Stimulated activated CD4-positive, alpha-beta T cell treated with anti-CD3 and anti-CD28 coated beads, Interleukin-15, amount 100 ng/mL, for 48 hours (primary cell): ENCODE results near the gene FMN1.

ENCODE experiments used
- DNase-seq, 2 donors: peaks; one replicate each; pipeline ENCODE4 v3.0.0-alpha.2; 2020; ENCODE audit warnings: low read depth in 2 of 2

The FMN1 gene

GRCh38 chr15:33154351-33155166, 40.0 kb downstream of the FMN1 start:
- no peak for DNase-seq

DNA sequence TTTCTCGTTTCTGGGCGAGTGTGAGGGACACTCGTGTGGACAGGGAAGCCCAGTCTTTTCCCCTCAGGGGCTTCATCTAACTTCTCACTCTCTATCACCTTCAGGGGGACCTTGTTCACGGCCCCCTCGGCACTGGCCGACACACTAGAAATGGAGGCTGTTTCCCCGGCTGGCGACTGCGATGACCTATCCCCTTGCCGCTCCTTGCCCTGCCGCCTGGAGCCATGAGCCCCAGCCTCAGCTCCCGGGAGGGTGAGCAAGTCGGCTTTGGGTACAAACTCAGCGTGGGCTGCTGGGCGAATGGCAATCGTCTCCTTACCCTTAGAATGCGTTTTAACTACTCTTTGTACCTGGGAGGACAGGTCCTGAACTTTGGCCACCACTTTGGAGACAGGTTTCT, 41.0 kb downstream of the FMN1 start:
- DNase-seq = no peak

DNA sequence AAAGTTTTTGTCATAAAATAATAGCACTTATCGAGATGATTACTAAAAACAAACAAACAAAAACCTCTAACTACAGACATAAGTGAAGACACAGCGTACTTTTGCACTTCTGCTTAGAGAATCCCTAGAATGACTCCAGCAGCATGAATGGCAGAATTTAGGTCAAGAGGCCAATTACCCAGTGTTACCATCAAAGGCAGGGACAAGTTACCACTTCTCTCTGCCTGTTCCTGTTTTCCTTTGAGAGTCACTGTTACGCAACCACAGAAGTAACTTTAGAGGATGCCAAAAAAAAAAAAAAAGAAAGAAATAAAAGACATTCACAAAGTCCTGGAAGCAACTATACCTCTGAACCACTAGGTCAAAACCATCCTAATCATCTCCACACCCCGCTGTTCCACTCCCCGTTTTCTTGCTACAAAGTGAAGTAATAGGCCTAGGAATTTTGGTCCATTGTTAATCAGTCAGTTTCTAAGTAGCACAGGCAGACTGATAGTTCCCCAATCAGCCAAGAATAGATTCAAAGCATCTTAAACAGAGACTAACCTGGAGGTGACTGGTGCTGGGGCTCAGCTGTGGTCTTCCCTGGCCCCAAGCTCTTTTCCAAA, 41.9 kb downstream of the FMN1 start:
- DNase-seq = no peak

DNA sequence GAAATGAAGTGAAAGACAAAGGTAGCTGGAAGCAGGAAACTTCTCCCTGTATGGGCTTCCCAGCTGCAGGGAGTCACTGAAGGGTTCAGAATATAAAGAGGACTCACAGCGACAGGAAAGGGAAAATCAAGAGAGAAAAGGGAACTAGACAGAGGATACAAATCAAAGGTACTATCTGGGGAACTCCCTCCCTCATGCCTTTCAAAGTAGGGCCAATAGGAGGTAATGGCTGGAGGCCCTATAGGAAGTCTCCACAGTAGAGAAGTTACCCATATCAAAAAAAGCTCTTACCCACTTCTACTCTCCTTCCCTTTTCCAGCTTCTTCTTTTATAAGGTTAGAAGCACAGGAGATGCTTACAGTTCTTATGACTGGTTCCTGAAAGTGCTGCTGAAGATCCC, 43.5 kb downstream of the FMN1 start:
- no peak for DNase-seq

DNA sequence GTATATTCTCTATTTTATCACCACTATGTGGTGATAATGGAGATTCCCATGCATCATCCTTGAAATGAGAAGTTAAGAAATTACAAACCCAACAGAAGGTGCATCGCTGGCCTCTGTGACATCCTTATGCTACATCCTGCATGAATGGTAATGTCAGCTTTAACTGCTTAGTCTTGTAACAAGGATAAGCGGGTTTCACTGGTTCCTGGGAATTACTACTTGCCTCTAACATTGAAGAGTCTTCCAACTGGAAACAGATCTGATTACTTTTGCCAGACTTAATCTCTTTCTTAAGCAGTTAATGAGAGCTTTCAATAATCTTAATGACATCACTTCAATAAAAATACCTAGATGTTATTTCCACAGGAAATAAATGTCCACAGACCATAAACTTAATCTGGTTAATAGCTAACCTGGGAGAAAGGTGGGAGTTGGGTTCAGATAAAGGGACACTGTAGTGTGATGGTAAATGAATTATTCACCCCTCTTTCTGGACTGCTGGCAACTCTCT, 44.0 kb downstream of the FMN1 start:
- DNase-seq = no peak

DNA sequence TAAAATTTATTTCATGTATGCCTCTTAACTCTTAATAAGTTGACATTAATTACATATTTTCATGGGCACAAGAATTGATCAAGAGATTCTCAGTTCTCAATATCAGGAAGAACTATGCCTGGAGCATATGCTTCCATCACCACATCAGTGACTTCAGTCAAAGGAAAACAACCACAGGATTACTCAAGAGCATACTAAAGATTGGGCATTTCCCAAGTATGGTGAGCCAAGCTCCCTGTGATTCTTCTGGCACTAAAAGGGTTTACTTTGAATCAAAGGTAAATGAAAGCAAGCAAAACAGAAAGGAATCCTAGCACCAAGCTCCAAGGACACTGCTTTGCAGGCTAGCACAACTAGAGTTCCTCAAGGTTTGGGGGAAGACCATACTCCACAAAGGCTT, 44.6 kb downstream of the FMN1 start:
- no peak for DNase-seq

DNA sequence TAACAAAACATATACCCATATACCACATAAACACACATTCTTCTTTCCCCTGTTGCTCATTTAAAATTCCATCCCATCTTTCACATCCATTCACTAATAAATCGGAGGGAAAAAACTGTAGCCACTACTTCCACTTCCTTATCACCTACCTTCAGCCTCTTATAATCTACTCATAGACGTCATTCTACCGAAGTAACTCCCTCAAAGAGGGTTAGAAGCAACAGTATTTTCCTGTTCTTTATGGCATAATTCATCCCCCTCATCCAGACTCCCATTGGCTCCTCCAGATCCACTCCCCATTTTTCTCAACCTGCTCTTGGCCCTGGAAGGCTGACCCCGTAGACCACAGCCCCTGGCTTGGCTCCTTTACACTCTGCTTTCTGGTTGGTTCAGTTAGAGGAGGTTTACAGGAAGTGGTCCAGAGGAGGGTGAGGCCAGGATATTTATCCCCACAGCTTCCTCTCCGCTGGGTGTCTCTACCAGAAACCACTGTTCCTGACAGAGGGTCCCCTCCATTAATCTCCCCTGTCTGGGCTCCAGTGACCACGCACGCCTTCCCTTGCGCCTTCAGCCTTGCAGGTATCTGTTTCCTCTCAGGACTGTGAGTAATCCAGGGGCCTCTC, 46.3 kb downstream of the FMN1 start:
- DNase-seq = no peak

DNA sequence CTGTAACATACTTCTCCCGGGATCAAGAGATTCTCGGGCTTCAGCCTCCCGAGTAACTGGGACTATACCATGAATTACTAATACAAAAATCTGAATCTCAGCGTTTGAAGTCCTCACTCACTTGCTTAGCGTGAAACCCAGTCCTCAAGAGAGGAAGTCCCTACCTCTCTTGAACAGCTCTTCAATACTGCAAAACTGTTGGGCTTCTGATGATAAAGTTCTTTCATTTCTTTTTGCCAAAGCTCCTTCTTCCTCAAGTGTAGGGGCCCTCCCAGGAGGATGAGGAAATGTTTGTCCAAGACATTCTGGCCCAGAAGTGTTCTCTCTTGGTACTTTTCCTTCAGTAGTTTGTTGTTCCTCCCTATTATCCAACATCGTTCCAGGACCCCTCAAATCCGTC, 48.5 kb downstream of the FMN1 start:
- DNase-seq = no peak

- DNase-seq = no peak
Observed at GRCh38 chr15:33145447-33145846, 49.1 kb downstream of the FMN1 start.

DNA sequence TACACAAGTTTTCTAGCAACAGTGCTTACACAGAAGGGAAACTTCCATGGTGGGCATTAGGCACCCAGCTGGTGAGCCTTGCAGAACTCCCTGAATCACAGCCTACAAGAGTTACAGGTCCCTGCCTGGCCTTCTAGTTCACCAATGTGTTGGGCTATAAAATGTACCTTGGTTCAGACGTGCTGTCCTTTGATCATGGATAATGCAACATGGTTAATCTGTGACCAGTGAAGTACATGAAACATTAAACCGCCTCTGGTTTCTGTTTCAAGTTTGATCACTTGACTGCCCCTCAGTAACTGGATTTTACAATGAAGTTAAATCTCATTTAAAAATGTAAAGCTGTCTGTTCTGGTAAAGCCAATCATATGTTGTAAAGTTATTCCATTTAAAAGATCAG, 51.8 kb downstream of the FMN1 start:
- no peak for DNase-seq

- no peak for DNase-seq
Observed at GRCh38 chr15:33138000-33138399, 56.5 kb downstream of the FMN1 start.

- DNase-seq = no peak
Observed at GRCh38 chr15:33137101-33137500, 57.4 kb downstream of the FMN1 start.

- no peak for DNase-seq
Observed at GRCh38 chr15:33136353-33136752, 58.2 kb downstream of the FMN1 start.

DNA sequence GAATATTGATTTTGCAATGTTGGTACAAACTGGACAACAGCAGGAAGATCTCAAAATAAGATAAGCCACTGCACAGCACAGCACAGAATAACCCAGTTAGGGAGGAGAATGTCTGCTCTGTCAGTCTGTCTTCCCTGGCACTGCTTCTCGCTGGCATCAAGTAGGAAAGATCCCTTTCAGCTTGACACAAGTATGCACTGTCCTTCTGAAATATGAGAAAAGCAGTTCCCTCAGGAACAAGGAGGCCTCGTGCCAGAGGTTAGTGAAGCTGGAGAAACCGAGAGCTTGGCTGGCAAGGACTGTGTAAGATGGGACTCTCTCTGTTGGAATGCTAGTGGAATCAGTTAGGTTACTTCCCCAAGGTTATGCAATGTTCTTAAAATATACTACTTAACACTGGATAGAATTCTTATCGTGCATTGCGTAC, 59.1 kb downstream of the FMN1 start:
- no peak for DNase-seq

GRCh38 chr15:33132722-33133345, 61.7 kb downstream of the FMN1 start:
- no peak for DNase-seq

DNA sequence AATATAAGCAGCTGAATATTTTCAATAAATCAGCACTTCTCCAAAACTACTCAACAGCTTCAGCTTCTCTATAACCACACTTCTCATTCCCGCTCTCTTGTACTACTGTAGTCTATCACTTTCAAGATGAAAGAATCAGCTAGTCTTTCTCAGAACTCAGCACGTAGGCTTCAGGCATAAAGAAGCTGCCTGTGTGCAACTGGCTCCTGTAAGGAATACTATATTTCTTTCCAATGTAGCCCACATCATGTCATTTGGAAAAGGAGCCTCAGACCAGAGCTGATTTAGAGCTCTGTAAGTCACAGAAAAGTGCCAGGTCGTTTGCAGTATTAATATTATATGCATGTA, 62.3 kb downstream of the FMN1 start:
- DNase-seq = no peak

DNA sequence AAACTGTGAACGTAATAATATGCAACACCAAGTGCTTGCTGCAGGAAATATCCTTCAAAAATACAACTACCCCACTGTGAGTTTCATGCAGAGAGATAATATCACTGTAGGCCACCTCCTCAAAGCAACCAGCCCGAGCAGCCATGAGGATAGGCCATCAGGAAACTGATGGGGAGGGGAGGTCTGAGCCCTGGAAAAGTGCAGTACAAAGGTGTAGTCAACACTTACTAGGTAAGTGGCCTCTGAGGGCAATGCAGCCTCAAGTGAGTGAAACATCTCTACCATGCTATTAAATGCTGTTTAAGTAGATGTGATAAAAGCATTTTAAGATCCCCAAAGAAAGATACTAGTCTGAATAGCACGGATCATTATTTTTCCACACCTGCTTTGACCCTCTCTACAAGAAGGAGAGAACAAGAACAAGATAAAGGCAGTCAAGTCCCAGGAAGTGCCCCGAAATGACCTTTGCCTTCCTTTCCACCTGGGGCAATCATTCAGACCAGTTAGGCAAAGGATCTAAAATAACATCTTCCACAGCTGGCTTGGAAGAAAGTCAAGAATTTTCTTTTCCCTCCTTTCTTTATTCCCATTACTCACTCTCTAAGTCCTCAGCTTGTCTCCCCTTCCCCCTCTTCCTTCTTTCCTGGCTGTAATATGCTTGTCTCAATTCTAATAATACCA, 62.8 kb downstream of the FMN1 start:
- no peak for DNase-seq

DNA sequence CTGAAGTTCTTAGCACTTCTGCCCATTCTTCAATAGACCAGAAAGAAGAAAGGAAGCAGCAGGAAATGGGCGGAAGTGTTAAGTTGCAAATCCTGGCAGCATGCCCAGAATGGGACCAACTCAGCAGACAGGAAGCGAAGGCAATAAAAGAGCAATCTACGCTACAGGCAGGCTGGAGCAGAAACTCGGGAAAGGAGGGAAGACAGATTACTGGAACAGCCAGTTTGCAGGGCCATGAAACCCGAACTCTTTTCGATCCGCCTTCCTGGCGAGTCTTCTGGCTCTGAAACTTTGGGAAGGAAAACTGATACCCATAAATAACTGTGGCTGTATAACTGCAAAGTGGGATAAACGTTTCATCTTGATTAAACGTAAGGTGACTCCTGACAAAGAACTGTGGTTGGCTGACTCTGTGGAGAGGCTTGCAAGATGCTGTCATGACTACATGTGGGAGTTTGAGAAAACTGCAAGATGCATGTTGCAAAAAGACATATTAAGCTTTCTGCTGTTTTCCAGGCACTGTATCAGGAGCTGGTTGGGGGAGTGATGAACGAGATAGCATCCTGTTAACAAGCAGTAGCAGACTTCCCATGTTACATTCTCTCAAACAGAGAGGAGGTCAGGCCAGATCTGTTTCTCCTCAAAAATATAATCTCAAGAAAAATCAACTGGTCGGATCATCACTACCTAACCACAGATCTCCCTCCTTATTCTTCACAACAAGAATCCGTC, 67.8 kb downstream of the FMN1 start:
- peak; percentile 29 to 51 for DNase-seq

GRCh38 chr15:33125894-33126537, 68.5 kb downstream of the FMN1 start:
- no peak for DNase-seq

- DNase-seq = no peak
Observed at GRCh38 chr15:33124811-33125210, 69.7 kb downstream of the FMN1 start.

DNA sequence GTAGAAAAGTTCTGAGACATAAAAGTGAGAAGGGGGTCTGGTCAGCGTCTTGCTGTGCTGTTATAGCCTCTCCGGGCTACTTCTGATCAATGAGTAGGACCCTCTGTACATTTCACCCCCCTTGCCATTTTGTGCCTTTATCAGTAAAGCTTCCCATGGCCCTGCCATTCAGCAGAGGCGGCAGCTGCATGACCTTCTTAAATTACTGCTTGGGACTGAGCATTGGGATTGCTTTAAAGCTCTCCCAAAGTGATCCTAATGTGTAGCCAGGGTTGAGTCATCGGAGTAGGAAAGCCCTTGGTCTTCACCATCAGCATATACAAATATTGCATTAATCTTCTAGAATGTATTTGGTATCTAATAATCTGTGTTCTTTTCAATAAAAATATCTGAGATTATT, 70.2 kb downstream of the FMN1 start:
- no peak for DNase-seq
